ENCODE data around the gene FNDC7. TPM values are rescaled to one million over a fixed set of nuclear protein-coding genes. Genes with fewer than 3 reads are reported as not detected.
"Not testable (repeated sequence)": the region's sequence is repeated elsewhere in the genome, so short reads cannot be mapped to it uniquely, and the experiment has no call there.

The FNDC7 gene
- total RNA-seq, 1 donor from 2014 or later: not detected

DNA sequence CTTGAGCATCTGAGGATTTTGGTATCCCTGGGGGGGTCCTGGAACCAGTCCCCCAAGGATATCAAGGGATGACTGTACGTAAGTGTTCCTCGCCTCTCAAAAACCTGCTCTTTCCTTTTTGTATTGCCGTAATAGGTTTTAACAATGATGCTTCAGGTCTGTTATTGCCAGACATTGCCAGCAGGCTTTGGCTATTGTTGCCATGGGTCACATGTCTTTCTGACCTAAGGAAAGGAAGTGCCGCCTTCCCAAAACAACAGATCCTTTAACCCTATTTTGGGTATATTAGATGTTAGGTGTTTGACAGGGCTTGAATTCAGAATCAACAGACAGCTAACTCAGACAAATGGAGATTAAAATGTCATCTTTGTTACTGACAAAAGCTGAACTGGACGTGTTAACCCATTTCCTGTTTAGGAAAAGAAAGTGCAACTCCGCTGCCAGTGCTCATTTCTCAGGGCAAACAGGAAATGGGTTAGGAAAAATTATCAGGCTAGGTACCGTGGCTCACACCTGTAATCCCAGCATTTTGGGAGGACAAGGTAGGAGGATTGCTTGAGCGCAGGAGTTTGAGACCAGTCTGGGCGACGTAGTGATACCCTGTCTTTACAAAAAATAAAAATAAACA is 33.0 kb upstream of the FNDC7 start:
- Mint-ChIP-seq H3K4me1 (ENCODE audit: low read depth) (peaks cover 4% of the 10 kb centered on the region), H3K27ac (ENCODE audit: unreplicated experiment) (no peak overlapping the region), H3K9me3 (ENCODE audit: low read depth) (no peaks in the 10 kb centered on the region), H3K36me3 (ENCODE audit: low read depth) (peaks cover 2% of the 10 kb centered on the region), H3K27me3 (ENCODE audit: low read depth) (peaks cover 2% of the 10 kb centered on the region), H3K4me3 (ENCODE audit: unreplicated experiment) (no peak overlapping the region)
- TF ChIP-seq, protein P1, sequence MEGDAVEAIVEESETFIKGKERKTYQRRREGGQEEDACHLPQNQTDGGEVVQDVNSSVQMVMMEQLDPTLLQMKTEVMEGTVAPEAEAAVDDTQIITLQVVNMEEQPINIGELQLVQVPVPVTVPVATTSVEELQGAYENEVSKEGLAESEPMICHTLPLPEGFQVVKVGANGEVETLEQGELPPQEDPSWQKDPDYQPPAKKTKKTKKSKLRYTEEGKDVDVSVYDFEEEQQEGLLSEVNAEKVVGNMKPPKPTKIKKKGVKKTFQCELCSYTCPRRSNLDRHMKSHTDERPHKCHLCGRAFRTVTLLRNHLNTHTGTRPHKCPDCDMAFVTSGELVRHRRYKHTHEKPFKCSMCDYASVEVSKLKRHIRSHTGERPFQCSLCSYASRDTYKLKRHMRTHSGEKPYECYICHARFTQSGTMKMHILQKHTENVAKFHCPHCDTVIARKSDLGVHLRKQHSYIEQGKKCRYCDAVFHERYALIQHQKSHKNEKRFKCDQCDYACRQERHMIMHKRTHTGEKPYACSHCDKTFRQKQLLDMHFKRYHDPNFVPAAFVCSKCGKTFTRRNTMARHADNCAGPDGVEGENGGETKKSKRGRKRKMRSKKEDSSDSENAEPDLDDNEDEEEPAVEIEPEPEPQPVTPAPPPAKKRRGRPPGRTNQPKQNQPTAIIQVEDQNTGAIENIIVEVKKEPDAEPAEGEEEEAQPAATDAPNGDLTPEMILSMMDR (IDR thresholded peaks at IDR 0.05): no peak
- DNase-seq (ENCODE audit: low spot score): no peak

DNA sequence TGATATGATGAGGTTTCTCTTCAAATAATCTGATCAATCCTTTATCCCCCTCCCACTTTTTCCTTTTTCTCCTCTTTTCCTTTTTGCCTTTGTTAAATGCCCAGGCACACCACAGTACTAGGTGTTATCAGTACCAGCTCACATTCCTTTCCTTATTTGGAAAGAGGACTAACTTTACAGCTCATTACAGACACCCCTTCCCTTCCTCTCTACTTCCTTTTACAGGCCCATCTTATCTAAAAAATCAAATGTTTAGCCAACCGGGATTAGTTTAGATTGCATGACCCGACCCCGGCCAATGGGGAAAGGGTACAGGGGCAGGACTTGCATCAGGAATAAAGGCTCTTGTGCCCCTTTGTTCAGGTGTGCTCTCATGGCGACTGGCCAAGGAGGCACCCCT is 31.0 kb upstream of the FNDC7 start:
- H3K9me3 Mint-ChIP-seq (ENCODE audit: low read depth); H3K36me3 Mint-ChIP-seq (ENCODE audit: low read depth); H3K4me1 Mint-ChIP-seq (ENCODE audit: low read depth); H3K27me3 Mint-ChIP-seq (ENCODE audit: low read depth); H3K27ac Mint-ChIP-seq (ENCODE audit: unreplicated experiment); H3K4me3 Mint-ChIP-seq (ENCODE audit: unreplicated experiment); DNase-seq (ENCODE audit: low spot score): not testable (repeated sequence)

DNA sequence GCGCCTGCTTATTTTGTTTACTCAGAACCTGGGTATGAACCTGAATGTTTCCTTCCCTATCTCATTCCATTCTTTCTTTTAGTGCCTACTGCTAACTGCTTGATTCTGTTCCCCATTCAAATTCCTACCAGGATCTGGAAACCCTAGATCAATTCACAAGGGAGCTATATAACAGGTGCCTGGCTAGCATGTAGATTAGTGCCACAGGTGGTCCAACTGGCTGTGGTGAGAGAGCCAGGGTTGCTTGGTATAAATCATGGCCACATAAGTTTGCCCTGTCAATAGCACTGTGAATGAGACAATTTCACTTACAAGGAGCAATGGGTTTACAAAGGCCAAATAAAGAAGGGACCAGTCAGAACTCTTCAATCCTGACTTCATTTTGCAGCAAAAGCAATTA is 27.2 kb upstream of the FNDC7 start:
- DNase-seq (ENCODE audit: low spot score): no peak
- Mint-ChIP-seq H3K36me3 (ENCODE audit: low read depth) (peaks cover 2% of the 10 kb centered on the region), H3K27me3 (ENCODE audit: low read depth) (no peaks in the 10 kb centered on the region), H3K4me1 (ENCODE audit: low read depth) (peaks cover 14% of the 10 kb centered on the region), H3K27ac (ENCODE audit: unreplicated experiment) (no peak overlapping the region), H3K9me3 (ENCODE audit: low read depth) (no peaks in the 10 kb centered on the region), H3K4me3 (ENCODE audit: unreplicated experiment) (no peak overlapping the region)
- TF ChIP-seq, protein P1 (IDR thresholded peaks at IDR 0.05): no peak

DNA sequence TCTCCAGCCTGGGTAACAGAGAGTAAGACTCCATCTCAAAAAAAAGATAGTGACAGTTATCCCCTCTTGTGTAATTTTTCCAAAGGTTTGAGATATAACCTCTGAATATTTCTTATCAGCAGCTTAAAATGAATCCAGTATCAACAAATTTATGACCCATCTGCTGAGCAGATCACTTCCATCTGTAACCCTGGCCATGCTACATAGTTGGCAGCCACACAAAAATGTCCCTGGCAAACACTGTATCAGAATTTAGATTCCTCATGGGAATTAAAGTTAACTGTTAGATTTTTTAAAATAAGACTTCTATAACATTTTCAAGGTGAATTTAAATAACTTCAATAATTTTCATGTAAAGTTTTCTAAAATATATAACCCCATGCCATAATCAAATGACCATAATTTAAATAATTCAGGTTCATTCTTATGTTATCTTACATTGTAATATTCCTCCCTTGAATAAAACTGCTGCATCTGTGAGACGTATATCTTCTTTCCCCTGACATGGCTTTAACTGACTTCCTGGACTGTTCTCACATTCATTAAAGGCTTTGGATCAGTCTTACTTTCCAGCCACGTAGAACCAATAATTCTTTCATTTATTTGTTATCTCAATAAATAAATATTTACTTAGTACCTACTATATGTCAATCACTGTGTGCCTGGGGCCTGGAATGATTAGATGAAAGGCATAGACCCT is 25.9 kb upstream of the FNDC7 start:
- TF ChIP-seq, protein P1 (IDR thresholded peaks at IDR 0.05): no peak
- DNase-seq (ENCODE audit: low spot score): no peak
- peaks cover 23% of the 10 kb centered on the region for H3K4me1 Mint-ChIP-seq (ENCODE audit: low read depth)
- H3K4me3 Mint-ChIP-seq (ENCODE audit: unreplicated experiment): no peak overlapping the region
- H3K27me3 Mint-ChIP-seq (ENCODE audit: low read depth): no peaks in the 10 kb centered on the region
- H3K27ac Mint-ChIP-seq (ENCODE audit: unreplicated experiment): no peak overlapping the region
- no peaks in the 10 kb centered on the region for H3K9me3 Mint-ChIP-seq (ENCODE audit: low read depth)
- peaks cover under 1% of the 10 kb centered on the region for H3K36me3 Mint-ChIP-seq (ENCODE audit: low read depth)

- TF ChIP-seq, protein P1 (IDR thresholded peaks at IDR 0.05): no peak
- no peak for DNase-seq (ENCODE audit: low spot score)
Measured at GRCh38 chr1:108691128-108691941, 21.4 kb upstream of the FNDC7 start.

More at GRCh38 chr1:108691128-108691941, 21.4 kb upstream of the FNDC7 start:
- Mint-ChIP-seq H3K4me3 (ENCODE audit: unreplicated experiment) (peak overlapping the region; percentile 96), H3K9me3 (ENCODE audit: low read depth) (no peaks in the 10 kb centered on the region), H3K36me3 (ENCODE audit: low read depth) (peaks cover 7% of the 10 kb centered on the region), H3K27me3 (ENCODE audit: low read depth) (no peaks in the 10 kb centered on the region), H3K27ac (ENCODE audit: unreplicated experiment) (peak overlapping the region; percentile 96), H3K4me1 (ENCODE audit: low read depth) (peaks cover 42% of the 10 kb centered on the region)
